ENCODE results near the gene PPTC7.

Gene PPTC7

DNA sequence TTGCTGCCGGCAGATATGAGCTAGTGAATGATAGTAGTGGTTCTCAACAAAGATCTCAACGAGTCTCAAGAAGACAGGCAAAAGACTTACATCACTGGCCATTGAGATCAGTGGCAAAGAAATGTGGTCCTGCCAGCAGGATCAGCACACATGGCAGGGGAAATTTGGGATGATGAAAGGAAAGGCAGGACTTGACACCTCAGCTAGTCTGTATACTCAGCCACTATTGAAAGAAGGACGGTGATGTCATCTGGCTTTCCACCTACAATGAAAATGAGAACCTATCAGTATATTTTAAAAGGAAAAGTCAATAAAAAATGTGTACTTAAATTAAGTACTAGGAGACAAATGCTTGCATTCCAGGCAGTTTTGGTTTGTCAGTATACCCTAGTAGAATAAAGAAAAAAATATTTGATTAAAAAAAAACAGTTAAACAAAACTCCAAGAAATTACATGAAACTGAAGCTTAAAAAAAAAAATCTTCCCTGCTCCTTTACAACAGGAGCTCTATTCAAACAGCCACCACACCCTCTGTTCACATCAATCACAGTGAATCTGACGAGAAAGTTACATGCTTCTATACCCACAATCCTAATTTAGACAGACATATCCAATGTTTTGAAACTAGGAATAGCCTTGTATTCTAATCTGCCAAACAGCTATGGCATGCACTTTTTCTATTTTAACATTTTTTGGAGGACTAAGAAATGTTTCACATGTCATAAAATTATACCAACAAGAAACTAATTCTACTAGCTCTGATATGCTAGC lies 46.1 kb downstream of the PPTC7 start:
- TF ChIP-seq ZBTB7A (IDR thresholded peaks at IDR 0.05; ENCODE audit: low read depth), result no peak
- no peak for TF ChIP-seq FOXM1 (IDR thresholded peaks at IDR 0.05; ENCODE audit: borderline replicate concordance, low read depth)
- no peak for TF ChIP-seq TEAD4 (IDR thresholded peaks at IDR 0.05)
- no peak for TF ChIP-seq EGR1 (IDR thresholded peaks at IDR 0.05)
- no peak for TF ChIP-seq TCF12 (IDR thresholded peaks at IDR 0.05; ENCODE audit: low read depth)
- TF ChIP-seq NFIC (IDR thresholded peaks at IDR 0.05), result no peak
- TF ChIP-seq TAF1 (IDR thresholded peaks at IDR 0.05; ENCODE audit: low read depth), result no peak
- no peak for TF ChIP-seq EP300 (IDR thresholded peaks at IDR 0.05; ENCODE audit: borderline replicate concordance)
- TF ChIP-seq YY1 (IDR thresholded peaks at IDR 0.05; ENCODE audit: low read depth), result no peak
- TF ChIP-seq CEBPB (IDR thresholded peaks at IDR 0.05), result no peak
- TF ChIP-seq, protein P1, sequence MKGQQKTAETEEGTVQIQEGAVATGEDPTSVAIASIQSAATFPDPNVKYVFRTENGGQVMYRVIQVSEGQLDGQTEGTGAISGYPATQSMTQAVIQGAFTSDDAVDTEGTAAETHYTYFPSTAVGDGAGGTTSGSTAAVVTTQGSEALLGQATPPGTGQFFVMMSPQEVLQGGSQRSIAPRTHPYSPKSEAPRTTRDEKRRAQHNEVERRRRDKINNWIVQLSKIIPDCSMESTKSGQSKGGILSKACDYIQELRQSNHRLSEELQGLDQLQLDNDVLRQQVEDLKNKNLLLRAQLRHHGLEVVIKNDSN (IDR thresholded peaks at IDR 0.05), result no peak
- TF ChIP-seq, protein P2, sequence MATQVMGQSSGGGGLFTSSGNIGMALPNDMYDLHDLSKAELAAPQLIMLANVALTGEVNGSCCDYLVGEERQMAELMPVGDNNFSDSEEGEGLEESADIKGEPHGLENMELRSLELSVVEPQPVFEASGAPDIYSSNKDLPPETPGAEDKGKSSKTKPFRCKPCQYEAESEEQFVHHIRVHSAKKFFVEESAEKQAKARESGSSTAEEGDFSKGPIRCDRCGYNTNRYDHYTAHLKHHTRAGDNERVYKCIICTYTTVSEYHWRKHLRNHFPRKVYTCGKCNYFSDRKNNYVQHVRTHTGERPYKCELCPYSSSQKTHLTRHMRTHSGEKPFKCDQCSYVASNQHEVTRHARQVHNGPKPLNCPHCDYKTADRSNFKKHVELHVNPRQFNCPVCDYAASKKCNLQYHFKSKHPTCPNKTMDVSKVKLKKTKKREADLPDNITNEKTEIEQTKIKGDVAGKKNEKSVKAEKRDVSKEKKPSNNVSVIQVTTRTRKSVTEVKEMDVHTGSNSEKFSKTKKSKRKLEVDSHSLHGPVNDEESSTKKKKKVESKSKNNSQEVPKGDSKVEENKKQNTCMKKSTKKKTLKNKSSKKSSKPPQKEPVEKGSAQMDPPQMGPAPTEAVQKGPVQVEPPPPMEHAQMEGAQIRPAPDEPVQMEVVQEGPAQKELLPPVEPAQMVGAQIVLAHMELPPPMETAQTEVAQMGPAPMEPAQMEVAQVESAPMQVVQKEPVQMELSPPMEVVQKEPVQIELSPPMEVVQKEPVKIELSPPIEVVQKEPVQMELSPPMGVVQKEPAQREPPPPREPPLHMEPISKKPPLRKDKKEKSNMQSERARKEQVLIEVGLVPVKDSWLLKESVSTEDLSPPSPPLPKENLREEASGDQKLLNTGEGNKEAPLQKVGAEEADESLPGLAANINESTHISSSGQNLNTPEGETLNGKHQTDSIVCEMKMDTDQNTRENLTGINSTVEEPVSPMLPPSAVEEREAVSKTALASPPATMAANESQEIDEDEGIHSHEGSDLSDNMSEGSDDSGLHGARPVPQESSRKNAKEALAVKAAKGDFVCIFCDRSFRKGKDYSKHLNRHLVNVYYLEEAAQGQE (IDR thresholded peaks at IDR 0.05; ENCODE audit: low read depth), result no peak
- TF ChIP-seq, protein P3, sequence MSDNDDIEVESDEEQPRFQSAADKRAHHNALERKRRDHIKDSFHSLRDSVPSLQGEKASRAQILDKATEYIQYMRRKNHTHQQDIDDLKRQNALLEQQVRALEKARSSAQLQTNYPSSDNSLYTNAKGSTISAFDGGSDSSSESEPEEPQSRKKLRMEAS (IDR thresholded peaks at IDR 0.05), result no peak
- no peak for TF ChIP-seq RAD21 (IDR thresholded peaks at IDR 0.05; ENCODE audit: low read depth)
- no peak for TF ChIP-seq CREB1 (IDR thresholded peaks at IDR 0.05; ENCODE audit: low read depth)

DNA sequence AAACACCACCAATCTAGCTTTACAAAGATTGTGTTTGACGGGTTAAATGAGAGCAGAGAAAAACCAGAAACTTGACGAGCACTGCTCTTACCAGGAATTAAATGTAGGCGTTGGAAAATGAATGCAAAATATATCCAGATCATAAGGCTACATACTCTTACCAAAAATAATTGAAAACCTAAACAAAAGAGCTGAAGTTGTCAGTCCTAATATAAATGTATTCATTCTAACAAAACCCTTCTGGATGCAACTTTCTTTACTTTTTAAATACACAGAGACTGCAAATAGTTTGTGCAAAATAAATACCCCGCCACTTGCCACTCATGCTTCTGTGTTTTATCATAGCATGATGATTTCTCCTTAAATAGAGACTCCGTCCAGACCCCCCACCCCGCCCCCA lies 48.3 kb downstream of the PPTC7 start:
- TF ChIP-seq TEAD4 (IDR thresholded peaks at IDR 0.05) (no peak), YY1 (IDR thresholded peaks at IDR 0.05; ENCODE audit: low read depth) (no peak), TCF12 (IDR thresholded peaks at IDR 0.05; ENCODE audit: low read depth) (no peak), NFIC (IDR thresholded peaks at IDR 0.05) (no peak), FOXM1 (IDR thresholded peaks at IDR 0.05; ENCODE audit: borderline replicate concordance, low read depth) (no peak), EGR1 (IDR thresholded peaks at IDR 0.05) (no peak), CEBPB (IDR thresholded peaks at IDR 0.05) (no peak), ZBTB7A (IDR thresholded peaks at IDR 0.05; ENCODE audit: low read depth) (no peak)
- TF ChIP-seq, protein P1 (IDR thresholded peaks at IDR 0.05), result no peak
- TF ChIP-seq, protein P3 (IDR thresholded peaks at IDR 0.05), result no peak

DNA sequence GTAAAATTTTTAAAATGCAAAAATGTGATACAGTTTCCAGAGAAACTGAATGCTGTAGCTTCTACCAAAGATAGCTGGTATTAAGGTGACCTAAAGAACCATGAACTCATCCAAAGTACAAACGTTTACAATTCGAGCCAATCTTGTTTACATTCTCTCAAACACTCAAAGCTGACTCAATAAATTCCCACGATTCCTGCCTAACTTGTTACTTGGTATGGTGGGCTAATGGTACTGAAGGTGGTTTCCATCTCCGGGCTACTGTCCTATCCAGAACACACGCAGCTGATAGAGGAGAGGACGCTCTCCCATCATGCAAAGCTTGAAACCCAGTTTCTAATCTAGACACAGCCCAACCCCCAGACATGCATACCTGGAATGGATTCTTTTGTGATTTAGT lies 49.5 kb downstream of the PPTC7 start:
- no peak for TF ChIP-seq EGR1 (IDR thresholded peaks at IDR 0.05)
- no peak for TF ChIP-seq NFIC (IDR thresholded peaks at IDR 0.05)
- TF ChIP-seq TCF12 (IDR thresholded peaks at IDR 0.05; ENCODE audit: low read depth), result no peak
- TF ChIP-seq YY1 (IDR thresholded peaks at IDR 0.05; ENCODE audit: low read depth), result no peak
- no peak for TF ChIP-seq FOXM1 (IDR thresholded peaks at IDR 0.05; ENCODE audit: borderline replicate concordance, low read depth)
- TF ChIP-seq, protein P1 (IDR thresholded peaks at IDR 0.05), result no peak
- TF ChIP-seq RAD21 (IDR thresholded peaks at IDR 0.05; ENCODE audit: low read depth), result no peak

DNA sequence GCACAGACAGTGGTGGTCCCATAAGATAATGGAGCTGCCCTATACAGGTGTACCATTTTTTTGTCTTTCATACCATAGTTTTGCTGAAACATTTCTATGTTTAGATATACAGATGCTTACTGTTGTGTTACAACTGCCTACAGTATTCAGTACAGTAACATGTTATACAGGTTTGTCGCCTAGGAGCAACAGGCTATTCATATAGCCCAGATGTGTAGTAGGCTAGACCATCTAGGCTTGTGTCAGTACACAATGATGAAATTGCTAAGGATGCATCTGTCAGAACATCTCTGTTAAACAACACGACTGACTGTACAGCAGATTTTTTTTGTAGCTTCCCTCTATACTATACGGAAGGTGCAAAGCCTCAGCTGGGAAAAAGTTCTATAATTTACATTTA lies 50.5 kb downstream of the PPTC7 start:
- TF ChIP-seq, protein P3 (IDR thresholded peaks at IDR 0.05), result no peak
- TF ChIP-seq, protein P1 (IDR thresholded peaks at IDR 0.05), result no peak
- no peak for TF ChIP-seq RAD21 (IDR thresholded peaks at IDR 0.05; ENCODE audit: low read depth)

DNA sequence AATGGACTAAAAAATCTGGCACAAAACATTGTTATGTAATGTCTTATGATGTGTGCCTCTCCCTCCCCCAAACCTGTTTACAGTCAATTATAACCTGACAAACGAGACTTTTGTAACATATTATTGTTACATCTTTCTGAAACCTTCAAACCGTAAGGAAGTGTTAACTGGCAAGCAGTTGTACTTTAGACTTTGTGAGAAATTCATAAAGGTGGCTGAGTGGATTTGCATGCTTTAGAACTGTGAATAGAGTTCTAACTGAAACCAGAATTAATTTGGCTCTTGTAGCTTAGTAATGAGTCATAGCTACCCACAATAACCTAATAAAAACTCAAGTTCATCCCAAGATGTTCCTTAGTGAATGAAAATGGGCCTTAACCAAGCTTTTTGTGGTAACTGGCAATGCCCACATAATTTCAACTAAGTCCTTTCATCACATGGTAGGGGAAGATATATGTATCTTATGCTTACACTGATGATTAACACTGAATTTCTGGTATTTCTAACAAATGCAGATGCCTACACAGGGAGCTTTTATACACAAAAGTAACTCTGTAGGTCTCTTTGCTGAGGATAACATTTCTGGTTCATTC lies 51.3 kb downstream of the PPTC7 start:
- TF ChIP-seq, protein P2 (IDR thresholded peaks at IDR 0.05; ENCODE audit: low read depth), result no peak
- TF ChIP-seq FOXM1 (IDR thresholded peaks at IDR 0.05; ENCODE audit: borderline replicate concordance, low read depth), result no peak
- TF ChIP-seq TAF1 (IDR thresholded peaks at IDR 0.05; ENCODE audit: low read depth), result no peak
- no peak for TF ChIP-seq TEAD4 (IDR thresholded peaks at IDR 0.05)
- no peak for TF ChIP-seq YY1 (IDR thresholded peaks at IDR 0.05; ENCODE audit: low read depth)
- no peak for TF ChIP-seq EGR1 (IDR thresholded peaks at IDR 0.05)

Data from Ishikawa (cell line).